Mesothelial cell of epicardium (in vitro differentiated cells): ENCODE results near the gene EXOC2. TPM values are rescaled to one million over a fixed set of nuclear protein-coding genes. Genes with fewer than 3 reads are reported as not detected.

Experiments
- DNase-seq, 2 experiments: peaks; one replicate each; pipeline ENCODE4 v3.0.0; 2021; ENCODE audit warnings: low spot score in 2 of 2; ENCODE audit not compliant: unreplicated experiment in 2 of 2
- H3K27ac Mint-ChIP-seq: 2 replicates; pipeline ENCODE4 v1.8.0; 2021; ENCODE audit warnings: mixed read lengths
- H3K27me3 Mint-ChIP-seq: 2 replicates; pipeline ENCODE4 v1.8.0; 2021; ENCODE audit warnings: low read depth, mixed read lengths
- H3K36me3 Mint-ChIP-seq: 2 replicates; pipeline ENCODE4 v1.8.0; 2021; ENCODE audit warnings: mixed read lengths
- H3K4me1 Mint-ChIP-seq: 2 replicates; pipeline ENCODE4 v1.8.0; 2021; ENCODE audit warnings: mixed read lengths
- H3K4me3 Mint-ChIP-seq: 2 replicates; pipeline ENCODE4 v1.8.0; 2021; ENCODE audit warnings: mild to moderate bottlenecking, moderate library complexity, mixed read lengths
- H3K9me3 Mint-ChIP-seq: 2 replicates; pipeline ENCODE4 v1.8.0; 2021; ENCODE audit warnings: mixed read lengths
- CTCF ChIP-seq: fragments of 200-600 bp; sonication (generic); IDR thresholded peaks from one replicate; pipeline ENCODE4 v1.5.0; 2021; ENCODE audit warnings: antibody characterized with exemption; ENCODE audit not compliant: unreplicated experiment
- total RNA-seq: library from RNA; stranded (reverse); gene quantifications from 3 replicates; pipeline ENCODE4 v1.2.1, GENCODE V29; 2021

Gene EXOC2
- total RNA-seq, 1 donor from 2014 or later: 22.9 TPM

DNA sequence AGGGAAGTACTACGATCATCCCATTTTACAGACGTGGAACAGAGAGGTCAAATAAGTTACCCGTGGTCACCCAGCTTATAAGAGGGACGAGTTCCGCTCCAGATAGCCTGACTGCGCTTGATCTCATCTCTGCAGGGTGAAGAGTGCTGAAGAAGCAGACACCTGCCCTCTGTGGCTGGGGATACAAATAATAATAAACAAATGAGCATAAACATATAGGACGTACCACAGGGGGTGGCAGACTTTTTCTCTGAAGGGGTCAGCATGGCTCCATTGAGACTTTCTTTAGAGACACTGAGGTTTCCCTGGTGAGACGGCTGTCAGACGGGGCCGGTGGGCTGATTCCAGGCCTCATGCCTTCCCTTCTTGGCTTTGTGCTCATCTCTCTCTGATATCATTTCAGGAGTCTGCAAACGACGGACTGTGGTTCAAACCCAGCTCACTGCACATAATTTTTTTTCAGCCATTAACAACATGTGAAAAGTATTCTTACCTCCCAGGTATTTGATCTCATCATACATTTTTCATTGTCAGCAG, 254.2 kb downstream of the EXOC2 start:
- peaks cover 22% of the 10 kb centered on the region for H3K27me3 Mint-ChIP-seq
- H3K27ac Mint-ChIP-seq: no peak overlapping the region
- no peak overlapping the region for H3K4me3 Mint-ChIP-seq
- no peaks in the 10 kb centered on the region for H3K9me3 Mint-ChIP-seq
- no peaks in the 10 kb centered on the region for H3K36me3 Mint-ChIP-seq
- H3K4me1 Mint-ChIP-seq: no peaks in the 10 kb centered on the region
- TF ChIP-seq CTCF: no peak
- no peak for DNase-seq

DNA sequence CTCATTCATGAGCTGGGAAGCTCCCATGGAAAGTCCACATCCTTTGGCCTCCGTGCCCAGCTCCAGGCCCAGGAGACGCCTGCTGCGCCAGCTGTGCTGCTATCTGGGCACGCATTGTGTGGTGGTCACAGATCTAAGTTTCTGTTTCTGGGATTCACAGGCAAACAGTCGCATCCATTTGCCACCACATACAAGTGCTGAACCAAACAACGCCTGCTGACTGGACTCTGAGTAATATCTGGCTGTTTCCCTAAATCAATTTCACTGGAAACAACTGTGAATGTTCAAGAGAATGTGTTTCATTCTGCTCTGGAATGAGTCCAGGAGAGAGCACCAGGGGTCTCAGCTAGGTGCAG, 255.9 kb downstream of the EXOC2 start:
- Mint-ChIP-seq H3K4me1 (no peaks in the 10 kb centered on the region), H3K27ac (no peak overlapping the region), H3K4me3 (no peak overlapping the region), H3K9me3 (no peaks in the 10 kb centered on the region), H3K36me3 (no peaks in the 10 kb centered on the region), H3K27me3 (peaks cover 26% of the 10 kb centered on the region)
- DNase-seq: no peak
- TF ChIP-seq CTCF: no peak

DNA sequence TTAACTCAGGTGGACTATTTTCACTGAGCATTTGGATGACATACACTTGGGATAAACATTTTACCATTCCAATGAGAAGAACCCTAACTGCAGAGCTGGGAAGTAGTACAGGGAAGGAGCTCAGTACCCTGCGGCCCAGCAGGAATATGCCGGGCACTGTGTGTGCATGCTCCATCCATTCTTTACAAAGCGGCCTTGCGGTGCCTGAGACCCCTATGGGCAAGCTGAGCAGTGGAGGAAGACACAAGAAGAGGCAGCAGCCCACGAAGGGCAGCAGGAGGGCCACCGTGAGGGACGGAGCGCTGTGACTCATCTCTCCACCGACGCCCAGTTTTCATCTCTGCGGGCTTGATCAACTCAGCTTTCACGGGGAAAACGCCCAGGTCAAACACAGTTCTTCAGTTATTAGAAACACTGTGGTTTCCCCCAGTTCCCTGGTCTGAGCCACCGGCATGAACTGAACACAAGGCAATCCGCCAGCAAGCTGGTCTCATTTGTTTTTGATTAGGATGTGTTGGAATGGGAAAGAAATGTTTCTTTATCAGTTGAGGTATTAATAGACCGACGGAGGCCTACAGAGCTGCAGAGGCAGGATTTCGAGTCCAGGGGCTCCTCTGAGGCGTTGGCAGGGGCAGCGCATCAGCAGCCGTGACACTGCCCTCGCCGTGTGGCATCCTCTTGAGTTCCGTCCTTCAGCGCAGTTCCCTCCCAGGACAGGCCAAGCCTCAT, 256.5 kb downstream of the EXOC2 start:
- H3K9me3 Mint-ChIP-seq: no peaks in the 10 kb centered on the region
- no peak overlapping the region for H3K4me3 Mint-ChIP-seq
- no peak for TF ChIP-seq CTCF
- DNase-seq: no peak
- H3K27ac Mint-ChIP-seq: no peak overlapping the region
- no peaks in the 10 kb centered on the region for H3K36me3 Mint-ChIP-seq
- peaks cover 30% of the 10 kb centered on the region for H3K27me3 Mint-ChIP-seq
- H3K4me1 Mint-ChIP-seq: no peaks in the 10 kb centered on the region

- no peak for DNase-seq
- Mint-ChIP-seq H3K9me3 (no peaks in the 10 kb centered on the region), H3K27ac (no peak overlapping the region), H3K27me3 (peaks cover 30% of the 10 kb centered on the region), H3K36me3 (no peaks in the 10 kb centered on the region), H3K4me3 (no peak overlapping the region), H3K4me1 (no peaks in the 10 kb centered on the region)
- TF ChIP-seq CTCF: no peak
These were observed 257.3 kb downstream of the EXOC2 start for GRCh38 chr6:435441-436307.

Other genes with a start within 250 kb of the EXOC2 start
- gene HUS1B, start 36.0 kb downstream of the EXOC2 start, total RNA-seq: 1.0 to 1.7 TPM (median 1.3 TPM) in 3 replicates